Prostate gland (tissue), 2 donors: ENCODE data around the gene LILRA1. TPM values are rescaled to one million over a fixed set of nuclear protein-coding genes. Genes with fewer than 3 reads are reported as not detected.

Experiments
- DNase-seq: peaks from one replicate; pipeline ENCODE4 v3.0.0-alpha.2; 2019; ENCODE audit warnings: low spot score
- H3K27ac ChIP-seq, 2 donors: fragments of 200-600 bp; sonication (generic); 2 replicates each; pipeline ENCODE4 v1.5.1; 2017 to 2019
- H3K27me3 ChIP-seq: fragments of 200-600 bp; sonication (generic); replicated peaks from 2 replicates; pipeline ENCODE4 v1.5.1; 2019; ENCODE audit not compliant: insufficient read depth
- H3K36me3 ChIP-seq, 2 donors: fragments of 200-600 bp; sonication (generic); 1 replicate in 1 of 2; 2 replicates in 1 of 2; pipeline versions ENCODE4 v1.5.1 to v1.8.1; 2017 to 2019
- H3K4me1 ChIP-seq: fragments of 200-600 bp; sonication (generic); replicated peaks from 2 replicates; pipeline ENCODE4 v1.5.1; 2019
- H3K4me3 ChIP-seq, 2 donors: fragments of 200-600 bp; sonication (generic); 2 replicates each; pipeline ENCODE4 v1.5.1; 2017 to 2019
- H3K9me3 ChIP-seq: fragments of 200-600 bp; sonication (generic); 2 replicates; pipeline ENCODE4 v1.5.1; 2017
- POLR2A ChIP-seq: fragments of 450-650 bp; IDR thresholded peaks from one replicate; pipeline ENCODE4 v1.6.1; 2016; ENCODE audit warnings: antibody characterized with exemption, mild to moderate bottlenecking
- POLR2AphosphoS5 ChIP-seq: sonication (generic); formaldehyde crosslinking; IDR thresholded peaks from one replicate; pipeline ENCODE4 v1.6.1; 2017; ENCODE audit warnings: antibody characterized with exemption
- WGBS: methylation state at CpG from one replicate; pipeline ENCODE4 v1.1.5; 2018; 5-methylcytosine and 5-hydroxymethylcytosine counted together
- intact Hi-C: fragments of 100-400 bp; cut with DNase I; formaldehyde crosslinking; loops from one replicate; pipeline ENCODE4 v1.14.2; 2022
- total RNA-seq, 2 donors: library from RNA; depleted of rRNA; stranded (reverse); fragments of >200 nt; gene quantifications; one replicate each; pipeline ENCODE4 v1.1.0, GENCODE V29; 2016
- TF ChIP-seq, protein P1 (sequence below), 4 experiments: fragments of 200-600 bp in 2 of 4; fragments of 450-650 bp in 2 of 4; sonication (generic) in 2 of 4; IDR thresholded peaks; 1 replicate in 3 of 4; 2 replicates in 1 of 4; pipeline ENCODE4 v1.5.1; 2016 to 2019; ENCODE audit warnings: antibody characterized with exemption in 4 of 4, mild to moderate bottlenecking in 2 of 4, moderate library complexity in 2 of 4

LILRA1 gene
- total RNA-seq, 2 donors from 2014 or later, result 0.96 to 1.7 TPM

DNA sequence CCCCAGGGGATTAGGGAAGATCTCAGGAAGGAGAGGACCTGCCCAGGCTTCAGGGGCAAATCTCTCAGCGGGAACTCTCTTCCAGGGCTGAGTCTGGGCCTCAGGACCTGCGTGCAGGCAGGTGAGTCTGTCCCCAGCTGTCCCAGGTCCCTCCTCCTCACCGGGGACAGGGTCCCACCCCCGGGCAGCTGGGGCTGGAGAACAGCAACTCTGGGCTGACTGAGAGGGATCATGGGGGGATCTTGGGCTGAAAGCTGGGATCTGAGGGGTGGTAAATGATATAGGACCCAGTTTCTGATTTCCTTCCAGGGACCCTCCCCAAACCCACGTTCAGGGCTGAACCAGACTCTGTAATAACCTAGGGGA lies 14.3 kb downstream of the LILRA1 start:
- Histone ChIP-seq H3K27me3 (no peaks in the 10 kb centered on the region), H3K4me1 (no peaks in the 10 kb centered on the region), H3K27ac (no peak overlapping the region), H3K36me3 (no peaks in the 10 kb centered on the region), H3K4me3 (no peak overlapping the region), H3K9me3 (no peaks in the 10 kb centered on the region)
- WGBS, result 88% methylated on average over 5 of the region's 5 CpGs
- DNase-seq, result no peak
- intact Hi-C loops, result no loop called here
- TF ChIP-seq, protein P1, sequence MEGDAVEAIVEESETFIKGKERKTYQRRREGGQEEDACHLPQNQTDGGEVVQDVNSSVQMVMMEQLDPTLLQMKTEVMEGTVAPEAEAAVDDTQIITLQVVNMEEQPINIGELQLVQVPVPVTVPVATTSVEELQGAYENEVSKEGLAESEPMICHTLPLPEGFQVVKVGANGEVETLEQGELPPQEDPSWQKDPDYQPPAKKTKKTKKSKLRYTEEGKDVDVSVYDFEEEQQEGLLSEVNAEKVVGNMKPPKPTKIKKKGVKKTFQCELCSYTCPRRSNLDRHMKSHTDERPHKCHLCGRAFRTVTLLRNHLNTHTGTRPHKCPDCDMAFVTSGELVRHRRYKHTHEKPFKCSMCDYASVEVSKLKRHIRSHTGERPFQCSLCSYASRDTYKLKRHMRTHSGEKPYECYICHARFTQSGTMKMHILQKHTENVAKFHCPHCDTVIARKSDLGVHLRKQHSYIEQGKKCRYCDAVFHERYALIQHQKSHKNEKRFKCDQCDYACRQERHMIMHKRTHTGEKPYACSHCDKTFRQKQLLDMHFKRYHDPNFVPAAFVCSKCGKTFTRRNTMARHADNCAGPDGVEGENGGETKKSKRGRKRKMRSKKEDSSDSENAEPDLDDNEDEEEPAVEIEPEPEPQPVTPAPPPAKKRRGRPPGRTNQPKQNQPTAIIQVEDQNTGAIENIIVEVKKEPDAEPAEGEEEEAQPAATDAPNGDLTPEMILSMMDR (IDR thresholded peaks at IDR 0.05), result no peak
- no peak for TF ChIP-seq POLR2AphosphoS5
- TF ChIP-seq POLR2A, result no peak

DNA sequence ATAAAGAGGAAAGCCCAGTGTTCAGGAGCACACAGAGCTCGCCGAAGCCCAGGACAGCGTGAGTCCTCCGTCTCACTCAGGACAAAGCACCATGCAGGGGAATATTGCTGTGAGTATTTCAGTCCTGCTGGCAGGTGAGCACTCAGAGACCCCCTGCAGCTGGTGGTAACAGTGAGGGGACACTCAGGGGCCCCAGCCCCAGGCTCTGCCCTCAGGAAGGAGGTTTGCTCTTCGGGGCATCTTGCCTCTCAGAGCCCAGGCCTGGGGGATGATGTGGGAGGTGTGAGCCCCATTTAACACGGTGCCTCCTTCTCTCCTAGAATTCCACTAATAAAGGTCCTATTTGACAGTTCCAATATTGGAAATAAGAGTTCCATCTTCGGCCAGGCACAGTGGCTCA lies 14.8 kb downstream of the LILRA1 start:
- H3K4me3 ChIP-seq, result no peak overlapping the region
- WGBS, result 94% methylated on average over 7 of the region's 7 CpGs
- H3K36me3 ChIP-seq, result no peaks in the 10 kb centered on the region
- H3K9me3 ChIP-seq, result no peaks in the 10 kb centered on the region
- no peak for DNase-seq
- H3K27ac ChIP-seq, result no peak overlapping the region
- H3K27me3 ChIP-seq, result no peaks in the 10 kb centered on the region
- no peaks in the 10 kb centered on the region for H3K4me1 ChIP-seq
- TF ChIP-seq POLR2AphosphoS5, result no peak
- intact Hi-C loops, result no loop called here

DNA sequence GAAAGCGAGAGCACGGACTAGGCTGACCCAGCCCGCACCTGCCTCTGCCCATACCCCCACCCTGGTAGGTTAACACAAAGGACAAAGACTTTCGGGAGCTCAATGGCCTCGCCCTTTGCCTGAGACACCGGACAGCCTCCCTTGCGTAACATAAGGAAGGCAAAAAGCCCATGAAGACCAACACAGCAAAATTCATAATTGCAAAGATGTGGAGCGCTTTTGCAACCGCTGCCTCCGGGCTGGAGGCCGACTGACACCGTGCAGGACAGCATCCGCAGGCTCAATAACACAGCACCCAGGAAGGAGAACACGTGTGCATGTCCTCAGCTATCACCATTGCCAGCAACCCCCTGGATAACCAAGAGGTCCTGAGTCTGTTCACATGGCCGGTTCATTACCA lies 15.4 kb downstream of the LILRA1 start:
- H3K4me3 ChIP-seq, result no peak overlapping the region
- 86% methylated on average over 15 of the region's 15 CpGs for WGBS
- no peaks in the 10 kb centered on the region for H3K27me3 ChIP-seq
- no peaks in the 10 kb centered on the region for H3K9me3 ChIP-seq
- H3K4me1 ChIP-seq, result no peaks in the 10 kb centered on the region
- TF ChIP-seq POLR2A (no peak), POLR2AphosphoS5 (no peak)
- TF ChIP-seq, protein P1 (IDR thresholded peaks at IDR 0.05), result no peak
- H3K36me3 ChIP-seq, result no peaks in the 10 kb centered on the region
- DNase-seq, result no peak
- intact Hi-C loops, result no loop called here
- H3K27ac ChIP-seq, result no peak overlapping the region

DNA sequence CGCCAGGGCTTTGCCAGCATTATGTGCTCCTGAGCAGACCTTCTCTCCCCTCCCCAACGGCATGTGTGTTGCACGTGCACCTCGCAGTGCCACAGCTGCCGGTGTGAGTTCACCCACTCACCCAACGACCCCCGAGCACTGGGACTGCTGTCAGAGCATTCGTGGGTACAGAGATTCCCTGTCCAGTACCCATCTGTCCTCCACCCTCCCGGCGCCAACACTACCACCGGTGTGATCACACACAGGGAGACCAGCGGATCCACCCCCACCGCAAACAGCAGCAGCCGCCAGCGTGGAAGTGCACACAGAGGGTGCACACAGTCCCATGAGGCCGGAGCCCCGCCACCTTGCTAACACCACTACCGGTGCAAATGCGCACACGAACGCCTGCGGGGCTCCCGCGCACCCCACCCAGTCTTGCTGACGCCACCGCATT lies 15.9 kb downstream of the LILRA1 start:
- Histone ChIP-seq H3K9me3 (no peaks in the 10 kb centered on the region), H3K4me1 (no peaks in the 10 kb centered on the region), H3K36me3 (no peaks in the 10 kb centered on the region), H3K27ac (no peak overlapping the region), H3K4me3 (no peak overlapping the region), H3K27me3 (no peaks in the 10 kb centered on the region)
- DNase-seq, result no peak
- TF ChIP-seq, protein P1 (IDR thresholded peaks at IDR 0.05), result no peak
- TF ChIP-seq POLR2A (no peak), POLR2AphosphoS5 (no peak)
- intact Hi-C loops, result no loop called here
- 88% methylated on average over 26 of the region's 26 CpGs for WGBS

DNA sequence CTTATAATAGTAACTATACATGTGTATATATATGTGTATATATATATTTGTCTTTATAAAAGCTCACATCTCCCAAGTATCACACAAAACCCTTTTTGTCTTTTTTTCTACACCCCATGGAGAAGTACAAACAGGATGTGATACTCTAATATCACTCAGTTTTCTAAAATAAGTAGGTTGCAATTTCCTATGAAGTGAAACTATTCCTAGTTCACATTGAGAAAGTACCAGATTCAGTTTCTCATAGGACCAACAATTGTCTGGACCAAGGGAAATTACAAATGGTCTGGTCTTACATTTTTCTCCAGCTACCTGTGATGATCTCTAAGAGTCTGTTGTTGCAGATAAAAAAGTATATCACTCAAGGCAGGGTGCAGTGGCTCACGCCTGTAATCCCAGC lies 19.0 kb downstream of the LILRA1 start:
- Histone ChIP-seq H3K4me1 (no peaks in the 10 kb centered on the region), H3K27ac (no peak overlapping the region), H3K9me3 (no peaks in the 10 kb centered on the region), H3K27me3 (no peaks in the 10 kb centered on the region), H3K36me3 (no peaks in the 10 kb centered on the region), H3K4me3 (no peak overlapping the region)
- WGBS, result 93% methylated on average over 1 of the region's 1 CpG
- TF ChIP-seq, protein P1 (IDR thresholded peaks at IDR 0.05), result no peak
- TF ChIP-seq POLR2AphosphoS5 (no peak), POLR2A (no peak)
- intact Hi-C loops, result no loop called here
- no peak for DNase-seq
